IMR-90 (cell line): ENCODE measurements around the gene ST3GAL3. TPM values are rescaled to one million over a fixed set of nuclear protein-coding genes. Genes with fewer than 3 reads are reported as not detected.

Source experiments
- ATAC-seq: fragments of 200-7000 bp; cut with Tn5 transposase; 2 replicates; pipeline ENCODE4 v1.9.1; 2020; ENCODE audit warnings: low read depth, mild to moderate bottlenecking, moderate library complexity
- BruUV-seq: library from RNA; stranded (reverse); fragments of 400-500 nt; replicated peaks from 2 replicates; lab custom pipeline; 2021; lab: Mats Ljungman, UMichigan
- CTCF ChIA-PET: fragments of 300-600 bp; formaldehyde crosslinking; extraction: SDS; loops from one replicate; lab custom pipeline; 2021; ENCODE audit warnings: antibody characterized with exemption; lab: Yijun Ruan, JAX
- POLR2A ChIA-PET: fragments of 300-600 bp; sonication (Branson Sonifier 250); formaldehyde crosslinking; loops from one replicate; lab custom pipeline; 2022; ENCODE audit warnings: antibody characterized with exemption; ENCODE audit not compliant: unreplicated experiment; lab: Charles Lee
- DNase-seq: peaks from one replicate; pipeline ENCODE4 v3.0.0; 2013
- H2AFZ ChIP-seq: replicated peaks from 2 replicates; pipeline ENCODE3; 2013; ENCODE audit warnings: low read length, mild to moderate bottlenecking; ENCODE audit not compliant: poor library complexity
- H2AK5ac ChIP-seq: 2 replicates; pipeline ENCODE4 v1.6.1; 2013; ENCODE audit warnings: low read depth, low read length, inconsistent platforms
- H2AK9ac ChIP-seq: replicated peaks from 2 replicates; pipeline ENCODE3; 2013; ENCODE audit warnings: mild to moderate bottlenecking, low read depth, low read length, moderate library complexity; ENCODE audit not compliant: poor library complexity
- H2BK120ac ChIP-seq: 2 replicates; pipeline ENCODE4 v1.6.1; 2013; ENCODE audit warnings: low read depth, low read length, inconsistent platforms
- H2BK15ac ChIP-seq: 3 replicates; pipeline ENCODE4 v1.6.1; 2013; ENCODE audit warnings: low read depth, low read length, inconsistent platforms
- H2BK20ac ChIP-seq: 2 replicates; pipeline ENCODE4 v1.6.1; 2013; ENCODE audit warnings: low read depth, mild to moderate bottlenecking, inconsistent platforms, low read length, moderate library complexity
- H2BK5ac ChIP-seq: 2 replicates; pipeline ENCODE4 v1.6.1; 2013; ENCODE audit warnings: mild to moderate bottlenecking, low read depth, low read length, inconsistent platforms; ENCODE audit not compliant: poor library complexity, severe bottlenecking
- H3K14ac ChIP-seq: replicated peaks from 2 replicates; pipeline ENCODE4 v1.6.1; 2013; ENCODE audit warnings: low read depth, low read length, inconsistent platforms
- H3K18ac ChIP-seq: 2 replicates; pipeline ENCODE4 v1.6.1; 2013; ENCODE audit warnings: low read depth, low read length, control low read depth
- H3K23ac ChIP-seq: 2 replicates; pipeline ENCODE4 v1.6.1; 2013; ENCODE audit warnings: low read depth, low read length, inconsistent platforms
- H3K27ac ChIP-seq: 2 replicates; pipeline ENCODE4 v1.5.1; 2013; ENCODE audit warnings: mild to moderate bottlenecking, control low read depth, low read length; ENCODE audit not compliant: insufficient read depth
- H3K27me3 ChIP-seq: 2 replicates; pipeline ENCODE4 v1.6.1; 2013; ENCODE audit warnings: low read length; ENCODE audit not compliant: control insufficient read depth, insufficient read depth
- H3K36me3 ChIP-seq: 2 replicates; pipeline ENCODE4 v1.6.1; 2013; ENCODE audit warnings: low read length, mixed read lengths; ENCODE audit not compliant: control insufficient read depth, insufficient read depth
- H3K4ac ChIP-seq: 2 replicates; pipeline ENCODE4 v1.6.1; 2013; ENCODE audit warnings: low read depth, low read length, inconsistent platforms
- H3K4me1 ChIP-seq: 2 replicates; pipeline ENCODE4 v1.6.1; 2013; ENCODE audit warnings: low read length, mixed read lengths; ENCODE audit not compliant: control insufficient read depth, insufficient read depth
- H3K4me2 ChIP-seq: 2 replicates; pipeline ENCODE4 v1.6.1; 2013; ENCODE audit warnings: low read depth, mild to moderate bottlenecking, control low read depth, low read length, moderate library complexity
- H3K4me3 ChIP-seq: 2 replicates; pipeline ENCODE4 v1.5.1; 2013; ENCODE audit warnings: low read depth, mild to moderate bottlenecking, control low read depth, low read length, moderate library complexity; ENCODE audit not compliant: insufficient read depth
- H3K56ac ChIP-seq: 2 replicates; pipeline ENCODE4 v1.6.1; 2013; ENCODE audit warnings: low read length, inconsistent platforms; ENCODE audit not compliant: insufficient read depth; ENCODE audit errors: extremely low read depth
- H3K79me1 ChIP-seq, 2 experiments: 2 replicates each; pipeline ENCODE4 v1.6.1; 2013; ENCODE audit warnings: low read length in 2 of 2, inconsistent platforms in 1 of 2, low read depth in 1 of 2
- H3K9ac ChIP-seq: 2 replicates; pipeline ENCODE4 v1.6.1; 2013; ENCODE audit warnings: low read depth, low read length, control low read depth
- H3K9me1 ChIP-seq: 2 replicates; pipeline ENCODE4 v1.6.1; 2013; ENCODE audit warnings: low read length, inconsistent platforms; ENCODE audit not compliant: insufficient read depth
- H3K9me3 ChIP-seq: 2 replicates; pipeline ENCODE4 v1.6.1; 2013; ENCODE audit warnings: low read length; ENCODE audit not compliant: control insufficient read depth, insufficient read depth
- H4K20me1 ChIP-seq: 2 replicates; pipeline ENCODE4 v1.6.1; 2013; ENCODE audit warnings: low read length, inconsistent platforms; ENCODE audit not compliant: insufficient read depth
- H4K5ac ChIP-seq: 2 replicates; pipeline ENCODE4 v1.6.1; 2013; ENCODE audit warnings: mild to moderate bottlenecking, low read depth, low read length, control low read depth
- H4K8ac ChIP-seq, 2 experiments: 2 replicates each; pipeline ENCODE4 v1.6.1; 2013; ENCODE audit warnings: low read depth in 2 of 2, low read length in 2 of 2, control low read depth in 1 of 2, inconsistent platforms in 1 of 2
- H4K91ac ChIP-seq: 2 replicates; pipeline ENCODE4 v1.6.1; 2013; ENCODE audit warnings: low read depth, low read length, inconsistent platforms; ENCODE audit not compliant: insufficient read depth
- CEBPB ChIP-seq: IDR thresholded peaks from 2 replicates; pipeline ENCODE4 v1.6.1; 2012; ENCODE audit warnings: low read depth, low read length, improper control_type of control experiment
- MAFK ChIP-seq: IDR thresholded peaks from 2 replicates; pipeline ENCODE4 v1.6.1; 2012; ENCODE audit warnings: low read depth, low read length, improper control_type of control experiment
- MXI1 ChIP-seq: IDR thresholded peaks from 2 replicates; pipeline ENCODE4 v1.6.1; 2012; ENCODE audit warnings: low read depth, mild to moderate bottlenecking, low read length, moderate library complexity, borderline replicate concordance
- NFE2L2 ChIP-seq: fragments of 150-350 bp; IDR thresholded peaks from 2 replicates; pipeline ENCODE4 v1.6.1; 2016; ENCODE audit warnings: low read depth, mild to moderate bottlenecking, low read length
- RCOR1 ChIP-seq: IDR thresholded peaks from 2 replicates; pipeline ENCODE4 v1.6.1; 2012; ENCODE audit warnings: mild to moderate bottlenecking, low read length, improper control_type of control experiment; ENCODE audit not compliant: insufficient replicate concordance
- WGBS, 2 experiments: methylation state at CpG; one replicate each; pipeline versions ENCODE4 v1.1.5 to v1.1.7; 2013; ENCODE audit warnings: missing lambda C conversion rate in 2 of 2; ENCODE audit not compliant: insufficient read length in 1 of 2; ENCODE audit errors: extremely low coverage in 2 of 2; 5-methylcytosine and 5-hydroxymethylcytosine counted together
- dilution Hi-C: fragments of 300-500 bp; cut with HindIII; formaldehyde crosslinking; loops from one replicate; pipeline ENCODE4 v1.14.3; 2018; ENCODE audit warnings: low sequenced_read_pairs; ENCODE audit not compliant: unreplicated experiment
- in situ Hi-C: fragments of 300-500 bp; cut with MboI; formaldehyde crosslinking; loops from 3 replicates; pipeline ENCODE4 v1.14.3; 2019; ENCODE audit warnings: low sequenced_read_pairs, inconsistent platforms, mixed read lengths
- intact Hi-C: fragments of 100-400 bp; cut with micrococcal nuclease; formaldehyde crosslinking; loops from 2 replicates; pipeline ENCODE4 v1.10.0; 2022
- polyA plus RNA-seq, 3 experiments: library from polyadenylated mRNA; depleted of rRNA; stranded (reverse); fragments of >200 nt; gene quantifications; 2 replicates each; pipeline ENCODE4 v1.2.3, GENCODE V29; 2012; ENCODE audit warnings: low replicate concordance in 1 of 3
- total RNA-seq: library from RNA; depleted of rRNA; stranded (reverse); fragments of >200 nt; gene quantifications from 2 replicates; pipeline ENCODE4 v1.2.3, GENCODE V29; 2012
- TF ChIP-seq, protein P1 (sequence below): fragments of 150-350 bp; IDR thresholded peaks from 2 replicates; pipeline ENCODE4 v1.6.1; 2017; ENCODE audit warnings: mild to moderate bottlenecking, antibody characterized with exemption, low read length, low read depth

ST3GAL3 gene
- total and polyA plus RNA-seq, 2 of the 4 experiments (the other 2 are of a cell fraction), result 12.0 to 14.8 TPM

GRCh38 chr1:43688594-43689000 is 18.7 kb upstream of the ST3GAL3 start:
- H3K4me1 ChIP-seq, result peaks cover 4% of the 10 kb centered on the region
- intact Hi-C loops (no loop called here), dilution Hi-C loops (no loop called here), in situ Hi-C loops (no loop called here)
- no peak overlapping the region for H2BK20ac ChIP-seq
- no peak overlapping the region for H3K9ac ChIP-seq
- no peak overlapping the region for H3K56ac ChIP-seq
- H3K36me3 ChIP-seq, result peaks cover 81% of the 10 kb centered on the region
- no peak overlapping the region for H2AFZ ChIP-seq
- ATAC-seq (peak; percentile 93), DNase-seq (peak; percentile 94)
- H4K5ac ChIP-seq, result no peak overlapping the region
- no peak overlapping the region for H2BK120ac ChIP-seq
- H3K27me3 ChIP-seq, result no peaks in the 10 kb centered on the region
- no TSS peak for BruUV-seq
- no peak overlapping the region for H3K14ac ChIP-seq
- H3K4me2 ChIP-seq, result no peak overlapping the region
- TF ChIP-seq, protein P1, sequence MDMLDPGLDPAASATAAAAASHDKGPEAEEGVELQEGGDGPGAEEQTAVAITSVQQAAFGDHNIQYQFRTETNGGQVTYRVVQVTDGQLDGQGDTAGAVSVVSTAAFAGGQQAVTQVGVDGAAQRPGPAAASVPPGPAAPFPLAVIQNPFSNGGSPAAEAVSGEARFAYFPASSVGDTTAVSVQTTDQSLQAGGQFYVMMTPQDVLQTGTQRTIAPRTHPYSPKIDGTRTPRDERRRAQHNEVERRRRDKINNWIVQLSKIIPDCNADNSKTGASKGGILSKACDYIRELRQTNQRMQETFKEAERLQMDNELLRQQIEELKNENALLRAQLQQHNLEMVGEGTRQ, result peak; percentile 44
- peak; percentile 41; the same call in 1 of the 2 replicates for TF ChIP-seq NFE2L2
- TF ChIP-seq MXI1, result no peak
- no peak for TF ChIP-seq CEBPB
- TF ChIP-seq RCOR1, result peak; percentile 67
- TF ChIP-seq MAFK, result peak; percentile 37; the same call in 1 of the 2 replicates
- H3K79me1 ChIP-seq, result peaks cover 34 to 65% of the 10 kb centered on the region in 2 experiments
- H3K18ac ChIP-seq, result no peak overlapping the region
- no peak overlapping the region for H4K8ac ChIP-seq
- H2AK5ac ChIP-seq, result no peak overlapping the region
- H2BK5ac ChIP-seq, result peak overlapping the region; percentile 7
- H3K4ac ChIP-seq, result no peak overlapping the region
- CTCF ChIA-PET, result no interaction called here
- H2AK9ac ChIP-seq, result peak overlapping the region; percentile 10
- peaks cover 9% of the 10 kb centered on the region; the same call in 1 of the 2 replicates for H3K9me1 ChIP-seq
- H3K9me3 ChIP-seq, result no peaks in the 10 kb centered on the region
- no peak overlapping the region for H4K91ac ChIP-seq
- H2BK15ac ChIP-seq, result no peak overlapping the region
- POLR2A ChIA-PET, result no interaction called here
- WGBS, 2 experiments, result 29% methylated on average over 1 of the region's 2 CpGs; no CpG with 5 or more reads in 1 of the 2 experiments
- H4K20me1 ChIP-seq, result peaks cover 20% of the 10 kb centered on the region; the same call in 1 of the 2 replicates
- peak overlapping the region; percentile 3; the same call in 1 of the 2 replicates for H3K23ac ChIP-seq
- no peak overlapping the region for H3K4me3 ChIP-seq
- no peak overlapping the region for H3K27ac ChIP-seq
